ENCODE data around the gene ABHD16A.

ABHD16A gene

DNA sequence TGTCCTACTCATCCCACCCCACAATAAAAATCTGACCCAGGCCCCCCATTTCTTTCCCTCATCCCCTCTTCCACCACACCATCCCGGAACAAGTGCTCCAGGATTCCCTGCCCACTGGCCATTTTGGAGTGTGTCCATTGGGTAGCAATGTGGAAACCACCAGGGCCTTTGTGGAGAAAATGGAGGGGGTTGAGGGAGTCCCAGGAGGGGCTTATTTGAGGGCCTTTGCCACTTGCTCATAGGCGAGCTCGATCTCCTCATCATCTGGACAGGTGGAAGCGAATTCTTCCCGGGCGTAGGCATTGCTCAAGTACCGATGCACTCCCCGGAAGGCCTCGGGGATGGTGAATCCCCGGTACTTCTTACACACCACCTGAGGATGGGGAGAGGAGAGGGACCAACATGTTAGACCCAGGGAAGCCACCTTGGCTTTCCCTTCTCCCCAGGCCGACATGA lies 27.5 kb upstream of the ABHD16A start:
- DNase-seq, result no peak

DNA sequence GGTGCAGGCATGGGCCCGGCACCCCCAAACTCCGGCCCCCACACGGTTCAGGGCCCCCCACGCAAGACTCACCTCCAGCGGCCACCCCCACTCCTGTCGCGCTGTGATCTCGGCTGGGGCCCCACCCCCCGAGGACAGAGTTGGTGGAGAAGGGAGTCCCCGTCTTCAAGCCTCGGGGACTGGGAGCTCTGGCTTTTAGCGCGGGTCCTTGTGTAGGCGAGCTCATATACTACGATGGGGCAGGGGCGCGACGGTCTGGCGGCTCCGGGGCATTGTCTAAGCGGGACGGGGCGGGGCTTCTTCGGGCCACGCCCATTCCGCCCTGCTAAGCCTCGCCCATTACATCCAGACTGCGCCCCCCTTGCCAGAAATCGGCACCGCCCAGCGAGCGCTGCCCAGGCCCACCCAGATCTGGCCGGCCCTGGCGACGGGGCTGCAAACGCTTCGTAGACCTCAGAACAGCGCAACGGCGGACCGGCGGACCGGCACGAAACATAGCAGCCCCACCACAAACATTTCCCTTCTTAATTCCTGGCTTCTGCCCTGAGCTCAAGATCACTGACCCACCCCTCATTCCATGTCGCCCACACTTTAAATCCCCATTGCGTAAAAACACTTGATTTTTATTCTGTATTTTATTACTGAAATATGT lies 27.0 kb upstream of the ABHD16A start:
- DNase-seq, result peak; percentile 59

DNA sequence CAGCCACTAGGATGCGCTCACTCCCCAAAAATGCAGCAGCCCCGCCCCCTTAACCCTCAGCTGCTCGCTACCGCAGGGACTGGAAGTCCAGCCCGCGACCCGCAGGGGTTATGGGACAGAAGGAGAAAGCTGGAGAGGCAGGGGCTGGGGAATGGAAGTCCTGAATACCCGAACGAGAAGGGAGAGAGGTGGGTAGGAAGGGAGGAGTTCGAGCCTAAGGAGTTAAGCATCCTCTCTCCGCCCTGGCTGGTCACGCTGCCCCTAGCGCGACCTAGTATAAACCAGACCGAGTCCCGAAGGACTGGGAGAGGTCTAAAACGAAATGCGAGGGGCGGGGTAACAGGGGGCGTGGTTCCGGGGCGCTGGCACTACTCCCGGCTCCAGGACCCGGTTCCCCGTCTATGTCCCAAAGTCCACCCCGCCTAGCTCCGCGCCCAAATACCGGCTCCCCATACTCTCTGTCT lies 26.4 kb upstream of the ABHD16A start:
- peak; percentile 72 for DNase-seq

DNA sequence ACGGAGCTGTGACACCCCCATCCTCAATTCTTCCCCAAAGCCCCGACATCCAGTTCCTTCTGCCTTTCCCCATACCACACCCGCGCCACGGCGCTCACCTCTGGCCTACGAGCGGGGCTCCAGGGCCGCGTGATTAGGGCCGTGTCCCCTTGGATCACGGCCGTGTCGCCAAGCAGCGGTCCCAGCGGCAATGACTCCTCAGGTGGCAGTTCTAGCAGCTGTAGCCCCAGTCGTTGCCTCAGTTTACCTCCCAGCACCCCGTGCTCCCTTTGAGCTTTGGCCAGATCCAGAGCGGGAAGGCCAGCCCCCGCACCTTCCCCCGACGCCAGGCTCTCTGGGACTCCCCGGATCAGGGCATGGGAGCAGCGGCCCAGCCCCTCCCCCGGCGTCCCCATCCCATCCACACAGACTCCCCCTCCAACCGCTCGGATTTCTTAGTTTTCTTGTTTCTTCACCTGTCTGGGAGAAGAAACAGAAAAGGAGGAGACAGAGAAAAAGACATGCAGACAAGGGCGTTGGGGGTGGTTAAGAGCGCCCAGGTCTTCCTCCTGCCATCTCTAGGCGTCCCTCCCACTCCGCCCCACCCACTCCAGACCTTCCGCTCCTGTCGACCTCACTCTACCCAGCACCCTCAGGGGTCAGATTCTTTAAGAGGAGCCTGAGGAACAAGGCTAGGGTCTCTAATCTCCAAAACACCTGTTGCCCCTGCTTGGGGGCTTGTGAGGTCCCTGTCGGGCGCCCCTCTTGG lies 25.8 kb upstream of the ABHD16A start, which contains the start of gene DDAH2:
Gene DDAH2, minus strand, starts transcription at position 533 of the 748 bp plus-strand sequence. Its CDS starts 138 bp downstream, at position 395.
- no peak for DNase-seq

DNA sequence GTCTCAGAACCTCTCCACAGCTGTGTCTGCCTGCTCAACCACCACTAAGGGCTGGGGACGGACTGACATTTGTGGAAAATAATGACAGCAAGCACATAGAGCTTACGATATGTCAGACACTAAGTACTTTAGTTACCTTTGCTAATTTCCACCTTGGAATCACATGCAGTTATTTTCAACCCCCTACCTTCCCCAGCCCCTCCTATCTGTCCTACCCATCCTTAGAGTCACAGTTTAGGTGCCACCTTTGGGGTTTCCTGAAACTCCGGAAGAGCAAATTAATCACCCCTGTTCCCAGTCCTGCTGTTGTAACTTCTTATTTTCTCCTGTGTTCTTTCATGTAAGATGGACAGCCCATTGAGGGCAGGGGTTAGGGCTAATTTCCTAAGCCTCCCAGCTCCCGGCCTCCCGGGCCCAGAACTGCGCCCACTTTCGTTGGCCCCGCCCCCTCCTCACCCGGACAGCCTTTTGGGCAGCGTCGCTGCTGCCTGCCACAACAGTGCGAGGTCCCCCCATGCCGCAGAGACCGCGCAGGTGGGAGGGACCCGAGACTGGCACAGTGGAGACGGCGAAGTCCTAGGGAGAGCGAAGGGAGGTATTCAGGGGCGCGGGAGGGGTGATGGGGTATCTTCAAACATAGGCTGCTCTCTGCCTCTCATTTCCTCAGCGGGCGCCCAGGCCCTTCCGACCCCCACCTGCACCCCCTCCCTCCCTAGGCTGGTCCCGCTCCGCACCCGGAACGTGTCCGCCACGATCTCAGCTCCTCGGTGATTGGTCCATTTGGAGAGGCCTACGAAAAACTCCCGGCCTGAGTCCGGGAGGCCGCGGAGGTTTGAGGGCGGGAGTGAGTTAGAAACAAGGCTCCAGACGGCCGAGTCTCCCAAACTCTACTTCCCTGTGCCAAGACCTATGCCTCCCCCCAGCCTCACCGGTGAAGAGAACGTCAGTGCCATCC lies 24.9 kb upstream of the ABHD16A start:
- no peak for DNase-seq

DNA sequence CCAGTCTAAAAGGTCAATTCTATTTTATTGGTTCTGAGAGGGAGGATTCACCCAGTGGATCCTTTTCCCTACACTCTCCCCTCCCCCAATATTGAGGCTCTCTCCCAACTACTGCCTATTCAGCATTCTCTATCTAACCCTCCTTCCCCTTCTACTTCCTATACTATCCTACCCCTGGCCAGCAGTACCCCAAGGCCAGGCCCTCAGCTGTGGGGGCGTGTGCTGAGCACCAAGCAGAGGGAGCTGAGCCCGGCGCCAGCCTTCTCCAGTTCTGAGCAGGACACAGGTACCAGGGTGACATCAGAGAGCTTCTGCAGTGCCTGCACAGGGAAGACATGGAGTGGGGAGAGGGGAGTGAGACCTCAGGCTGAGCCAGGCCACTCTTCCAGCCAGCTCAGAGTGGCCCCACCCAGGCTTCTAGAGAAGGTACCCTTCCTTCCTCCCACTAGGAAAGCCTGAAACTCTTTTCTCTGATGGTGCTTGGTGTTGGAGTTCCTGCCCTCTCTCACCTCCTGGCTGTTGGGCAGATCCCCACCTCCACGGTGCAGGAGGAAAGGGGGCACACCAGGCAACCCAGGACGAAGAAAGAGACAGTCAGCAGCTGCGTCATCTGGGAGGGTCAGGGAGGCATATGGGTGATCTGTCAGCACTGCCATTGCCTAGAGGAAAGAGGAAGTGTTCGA lies 24.1 kb upstream of the ABHD16A start:
- DNase-seq, result no peak

DNA sequence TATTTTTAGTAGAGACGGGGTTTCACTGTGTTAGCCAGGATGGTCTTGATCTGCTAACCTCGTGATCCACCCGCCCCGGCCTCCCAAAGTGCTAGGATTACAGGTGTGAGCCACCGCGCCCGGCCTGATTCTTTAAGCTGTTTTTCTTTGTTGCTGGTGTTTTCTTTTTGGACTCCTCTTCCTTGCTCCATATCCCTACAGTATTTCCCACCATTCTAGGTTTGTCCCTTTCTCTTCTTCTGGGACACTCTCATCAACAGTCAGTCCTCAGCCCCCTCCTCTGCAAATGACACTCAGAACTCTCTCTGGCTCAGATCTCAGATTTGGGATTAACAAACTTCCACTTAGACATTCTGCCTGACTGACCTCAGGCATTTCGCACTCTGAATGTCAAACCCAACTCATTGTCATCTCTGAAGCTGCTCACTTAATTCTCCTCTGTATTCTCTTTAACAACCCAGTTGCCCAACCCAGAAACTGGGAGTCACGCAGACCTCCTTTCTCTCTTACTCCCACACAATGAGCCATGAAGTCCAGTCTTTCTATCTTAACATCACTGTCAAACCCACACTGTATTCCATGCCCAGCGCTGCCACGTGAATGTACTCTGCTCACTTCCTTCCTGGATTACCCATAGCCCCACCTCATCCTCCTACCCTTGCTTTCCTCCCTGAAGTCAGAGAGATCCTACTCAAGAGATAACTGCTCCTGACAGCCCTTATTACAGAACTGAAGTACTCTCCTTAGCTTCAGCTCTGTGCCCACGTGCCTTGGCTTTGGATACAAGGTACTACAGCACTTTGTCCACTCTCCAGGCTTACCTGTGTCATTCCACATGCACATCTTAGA lies 22.6 kb upstream of the ABHD16A start:
- no peak for DNase-seq

DNA sequence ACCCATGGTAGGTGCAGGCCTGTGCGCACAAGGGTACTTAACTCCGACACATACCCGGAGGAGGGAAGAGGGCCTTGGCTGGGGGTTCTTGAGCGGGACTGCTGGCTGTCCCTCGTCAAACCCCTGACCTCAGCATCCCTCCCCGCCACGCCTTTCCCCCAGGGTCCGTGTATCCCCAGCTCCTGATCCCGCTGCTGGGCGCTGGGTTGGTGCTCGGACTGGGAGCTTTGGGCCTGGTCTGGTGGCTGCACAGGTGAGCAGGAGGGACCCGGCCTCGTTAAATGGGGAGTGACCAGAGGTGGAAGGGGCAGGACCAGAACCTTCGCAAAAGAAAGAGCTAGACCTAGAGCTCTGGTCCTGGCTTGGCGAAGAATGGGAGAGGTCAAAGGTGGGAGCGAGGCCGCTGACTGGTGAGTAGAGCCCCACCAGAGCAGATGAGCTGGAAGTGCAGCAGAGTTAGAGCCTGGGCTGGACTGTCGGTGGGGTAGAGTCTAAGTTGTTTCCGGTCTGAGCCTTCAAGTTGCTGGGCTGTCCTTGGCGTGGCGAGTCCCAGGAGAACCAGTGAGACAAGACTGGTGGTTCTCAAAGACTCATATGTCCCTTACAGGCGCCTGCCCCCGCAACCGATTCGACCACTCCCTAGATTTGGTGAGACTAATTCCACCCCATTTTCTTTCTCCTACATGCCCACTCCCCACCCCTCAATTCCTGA lies 21.0 kb upstream of the ABHD16A start:
- no peak for DNase-seq

DNA sequence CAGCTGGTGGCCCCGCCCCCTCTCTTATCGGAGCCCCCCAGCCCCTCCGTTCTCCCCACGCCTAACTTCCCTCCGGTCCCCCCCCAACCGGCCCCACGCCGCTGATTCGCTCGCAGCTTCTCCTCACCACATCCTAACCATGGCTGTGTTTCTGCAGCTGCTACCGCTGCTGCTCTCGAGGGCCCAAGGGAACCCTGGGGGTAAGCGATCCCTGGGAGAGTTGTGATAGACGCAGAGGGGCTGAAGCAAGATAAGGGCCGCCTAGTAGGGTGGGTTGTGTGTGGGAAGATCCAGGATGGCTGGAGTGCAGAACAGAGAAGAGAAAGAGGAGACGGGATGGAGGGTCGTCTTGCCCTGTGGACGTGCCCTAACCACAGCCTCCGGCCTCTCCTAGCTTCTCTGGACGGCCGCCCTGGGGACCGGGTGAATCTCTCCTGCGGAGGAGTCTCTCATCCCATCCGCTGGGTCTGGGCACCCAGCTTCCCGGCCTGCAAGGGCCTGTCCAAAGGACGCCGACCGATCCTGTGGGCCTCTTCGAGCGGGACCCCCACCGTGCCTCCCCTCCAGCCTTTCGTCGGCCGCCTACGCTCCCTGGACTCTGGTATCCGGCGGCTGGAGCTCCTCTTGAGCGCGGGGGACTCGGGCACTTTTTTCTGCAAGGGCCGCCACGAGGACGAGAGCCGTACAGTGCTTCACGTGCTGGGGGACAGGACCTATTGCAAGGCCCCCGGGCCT lies 20.3 kb upstream of the ABHD16A start, which contains the start of gene MPIG6B:
Gene MPIG6B, plus strand, starts transcription at position 129 of the 735 bp plus-strand sequence. Its CDS starts 11 bp downstream, at position 140.
- no peak for DNase-seq

DNA sequence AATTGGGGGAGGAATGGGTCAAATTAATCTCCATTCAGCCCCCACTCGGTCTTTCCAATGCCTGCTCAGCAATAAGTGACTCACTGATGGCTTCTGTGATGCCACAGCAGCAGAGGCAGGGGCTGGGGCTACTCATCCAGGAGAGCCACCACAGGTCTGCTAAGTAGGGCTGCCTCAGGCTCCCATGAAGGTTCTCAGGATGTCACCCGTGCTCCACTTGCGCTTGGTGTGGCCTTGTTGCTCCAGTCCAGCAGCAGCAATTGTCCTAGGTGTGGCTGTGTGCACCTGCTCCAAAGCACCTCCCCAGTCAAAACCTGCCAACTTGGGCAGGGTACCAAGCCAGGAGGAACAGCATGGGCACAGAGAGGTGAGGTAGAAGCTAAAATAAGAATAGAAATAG lies 19.0 kb upstream of the ABHD16A start:
- DNase-seq, result no peak

DNA sequence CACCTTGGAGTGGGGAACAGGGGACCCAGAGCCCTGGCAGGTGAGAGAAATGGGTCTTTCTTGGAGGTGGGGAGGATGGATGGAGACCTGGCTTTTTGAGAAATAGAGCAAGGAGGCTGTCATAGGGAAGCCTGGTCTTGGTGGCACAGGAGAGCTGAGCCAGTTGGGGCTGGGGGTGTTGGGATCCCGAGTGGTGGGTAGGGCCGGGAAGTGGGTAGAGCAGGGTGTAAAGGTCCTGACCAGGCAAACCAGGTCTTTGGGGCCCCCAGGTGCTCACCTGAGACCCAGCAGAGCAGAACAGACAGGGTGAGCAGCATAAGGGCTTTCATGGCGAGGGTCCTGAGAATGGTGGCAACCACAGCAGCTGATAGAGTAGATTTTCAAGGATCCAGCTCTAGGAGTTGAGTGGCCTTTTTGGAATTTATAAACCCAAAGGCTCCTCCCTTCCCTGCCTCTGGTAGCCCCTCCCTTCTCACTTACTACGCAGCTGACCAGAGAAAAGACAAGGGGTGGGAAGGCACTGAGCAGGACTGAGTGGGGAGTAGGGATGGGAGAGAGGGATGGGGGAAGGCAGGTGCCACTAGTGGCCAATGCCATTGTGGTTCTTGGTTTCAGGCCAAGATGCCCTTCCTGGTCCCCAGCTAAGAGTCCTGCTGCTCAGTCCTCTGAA lies 18.4 kb upstream of the ABHD16A start, which contains the start of gene LY6G6C:
Gene LY6G6C, minus strand, starts transcription at position 396 of the 670 bp plus-strand sequence. Its CDS starts 67 bp downstream, at position 329.
- DNase-seq, result no peak

DNA sequence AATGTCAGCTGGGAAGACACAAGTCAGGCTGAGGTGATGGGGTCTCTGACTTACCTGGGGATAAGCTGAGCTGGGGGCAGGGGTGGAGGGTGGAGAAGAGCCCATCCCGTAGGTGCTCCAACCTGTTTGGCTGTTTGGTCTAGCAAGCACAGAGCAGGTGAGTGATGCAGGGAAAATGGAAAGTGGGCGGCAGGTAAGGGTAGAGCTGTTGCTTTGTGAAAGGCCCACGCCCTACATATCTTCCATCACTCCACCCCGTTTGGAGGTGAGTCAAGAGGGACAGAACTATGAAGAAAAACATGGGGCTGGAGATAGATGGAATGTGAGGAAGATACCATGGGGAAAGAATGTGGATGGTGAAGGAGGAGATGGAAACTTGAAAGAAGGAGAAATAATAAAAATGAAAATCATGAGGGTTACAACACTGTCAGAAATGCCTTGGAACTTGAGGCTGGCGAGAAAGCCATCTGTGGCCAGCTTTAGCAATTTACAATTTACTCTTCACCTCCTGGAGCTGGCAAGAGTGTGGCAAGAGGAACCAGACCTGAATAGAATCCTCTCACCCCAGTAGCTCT lies 17.2 kb upstream of the ABHD16A start:
- no peak for DNase-seq

DNA sequence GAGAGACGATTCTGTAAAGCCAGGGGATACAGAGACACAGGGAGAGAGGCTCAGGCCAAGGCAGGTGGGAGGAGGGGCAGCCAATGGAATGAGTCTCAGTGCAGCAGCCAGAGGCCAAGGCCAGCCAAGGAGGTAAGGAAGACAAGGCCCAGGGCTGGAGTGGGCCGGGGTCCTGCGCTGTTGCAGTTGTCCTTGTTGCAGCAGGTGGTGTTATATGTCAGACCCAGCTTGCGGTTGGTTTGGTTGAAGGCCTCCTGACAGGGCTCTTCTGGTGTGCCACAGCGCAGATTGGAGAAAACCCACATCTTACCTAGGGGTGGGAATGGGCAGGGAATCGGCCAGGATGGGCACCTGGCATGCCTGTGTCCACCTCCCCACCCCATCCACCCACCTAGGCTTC lies 15.9 kb upstream of the ABHD16A start:
- DNase-seq, result no peak

DNA sequence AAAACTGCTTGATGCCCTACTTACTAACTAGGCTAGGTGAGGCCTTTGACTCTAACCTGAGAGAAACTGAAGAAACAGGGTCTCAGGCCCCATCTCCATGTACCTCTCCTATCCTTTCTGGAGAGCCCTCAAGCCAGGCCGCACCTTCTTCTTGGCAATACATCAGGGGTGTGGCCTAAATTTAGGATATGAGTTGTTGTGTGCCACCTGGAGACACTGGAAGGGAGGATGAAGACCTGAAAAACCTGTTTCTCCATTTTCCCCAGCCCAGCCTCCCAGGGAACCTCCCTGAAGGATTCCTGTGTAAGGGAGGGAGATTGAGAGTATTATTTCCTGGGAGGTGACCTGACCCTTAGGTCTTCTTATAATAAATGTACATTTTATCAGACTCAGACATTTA lies 15.1 kb upstream of the ABHD16A start:
- no peak for DNase-seq

DNA sequence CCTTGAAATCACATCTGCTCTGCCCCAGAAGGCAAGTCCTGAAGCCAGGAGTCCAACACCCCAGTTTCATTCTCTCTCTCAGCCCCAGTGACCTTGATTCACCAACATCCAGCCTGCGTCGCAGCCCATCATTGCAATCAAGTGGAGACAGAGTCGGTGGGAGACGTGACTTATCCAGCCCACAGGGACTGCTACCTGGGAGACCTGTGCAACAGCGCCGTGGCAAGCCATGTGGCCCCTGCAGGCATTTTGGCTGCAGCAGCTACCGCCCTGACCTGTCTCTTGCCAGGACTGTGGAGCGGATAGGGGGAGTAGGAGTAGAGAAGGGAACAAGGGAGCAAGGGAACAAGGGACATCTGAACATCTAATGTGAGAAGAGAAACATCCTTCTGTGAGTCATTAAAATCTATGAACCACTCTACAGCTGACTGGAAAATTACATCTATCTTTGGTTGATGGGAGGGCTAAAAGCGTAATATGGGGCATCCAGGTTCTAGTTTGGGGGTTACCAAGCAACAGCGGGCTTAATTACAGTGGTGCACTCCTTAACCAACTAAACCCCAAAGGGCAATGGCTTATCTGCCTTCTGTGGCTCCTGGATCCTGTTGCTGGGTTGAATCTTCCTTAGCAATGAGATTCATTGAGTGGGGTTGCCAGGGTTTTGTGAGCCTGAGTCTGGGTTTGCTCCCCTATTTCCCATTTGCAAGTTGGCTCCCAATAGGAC lies 14.5 kb upstream of the ABHD16A start:
- DNase-seq, result no peak

DNA sequence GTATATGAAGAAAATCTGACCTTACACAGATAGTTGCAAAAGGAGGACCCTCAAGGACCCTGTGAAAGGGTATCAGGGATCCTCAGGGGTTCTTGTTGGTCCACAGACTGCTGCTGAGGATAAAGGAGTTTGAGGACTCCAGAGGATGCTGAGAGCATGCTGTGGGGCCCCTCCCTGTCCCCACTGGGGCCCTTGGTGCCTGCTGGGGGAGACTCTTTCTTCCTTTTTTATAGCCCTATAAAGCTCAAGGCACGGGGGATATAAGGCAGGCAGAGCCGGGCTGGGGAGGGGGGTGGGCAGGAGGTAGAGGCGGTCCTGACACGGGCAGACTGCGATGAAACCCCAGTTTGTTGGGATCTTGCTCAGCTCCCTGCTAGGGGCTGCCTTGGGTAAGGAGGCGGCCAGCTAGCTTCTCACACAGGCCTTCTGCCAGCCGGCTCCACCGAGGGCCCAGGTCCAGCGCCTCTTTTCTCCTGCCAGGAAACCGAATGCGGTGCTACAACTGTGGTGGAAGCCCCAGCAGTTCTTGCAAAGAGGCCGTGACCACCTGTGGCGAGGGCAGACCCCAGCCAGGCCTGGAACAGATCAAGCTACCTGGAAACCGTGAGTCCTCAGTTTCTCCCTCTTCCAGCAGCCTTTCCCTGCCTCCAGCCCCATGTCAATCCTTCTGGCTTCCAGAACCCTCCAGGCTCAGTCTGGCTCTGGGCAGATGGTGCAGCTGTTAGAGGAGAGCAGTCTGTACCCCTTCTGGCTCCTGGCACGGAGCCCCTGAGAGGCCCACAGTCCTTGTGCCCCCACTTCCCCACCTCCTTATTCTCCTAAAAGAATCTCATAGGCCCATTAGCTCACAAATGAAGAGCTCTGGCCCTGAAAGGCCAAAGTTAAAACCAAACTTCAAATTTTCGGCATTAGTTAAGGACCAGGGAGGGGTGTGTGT lies 12.2 kb upstream of the ABHD16A start, which contains the start of gene LY6G6D:
Gene LY6G6D, plus strand, starts transcription at position 327 of the 937 bp plus-strand sequence. Its CDS starts 8 bp downstream, at position 335.
- no peak for DNase-seq
